WI38 (cell line): ENCODE data around the gene PKMYT1.

Experiments
- H3K4me3 ChIP-seq: 2 replicates; pipeline ENCODE4 v1.5.1; 2011; ENCODE audit warnings: low read depth, mild to moderate bottlenecking, control low read depth, low read length
- TF ChIP-seq, protein P1 (sequence below): IDR thresholded peaks from 2 replicates; pipeline ENCODE4 v1.5.1; 2012; ENCODE audit warnings: low read depth, mild to moderate bottlenecking, control low read depth, low read length

The PKMYT1 gene

DNA sequence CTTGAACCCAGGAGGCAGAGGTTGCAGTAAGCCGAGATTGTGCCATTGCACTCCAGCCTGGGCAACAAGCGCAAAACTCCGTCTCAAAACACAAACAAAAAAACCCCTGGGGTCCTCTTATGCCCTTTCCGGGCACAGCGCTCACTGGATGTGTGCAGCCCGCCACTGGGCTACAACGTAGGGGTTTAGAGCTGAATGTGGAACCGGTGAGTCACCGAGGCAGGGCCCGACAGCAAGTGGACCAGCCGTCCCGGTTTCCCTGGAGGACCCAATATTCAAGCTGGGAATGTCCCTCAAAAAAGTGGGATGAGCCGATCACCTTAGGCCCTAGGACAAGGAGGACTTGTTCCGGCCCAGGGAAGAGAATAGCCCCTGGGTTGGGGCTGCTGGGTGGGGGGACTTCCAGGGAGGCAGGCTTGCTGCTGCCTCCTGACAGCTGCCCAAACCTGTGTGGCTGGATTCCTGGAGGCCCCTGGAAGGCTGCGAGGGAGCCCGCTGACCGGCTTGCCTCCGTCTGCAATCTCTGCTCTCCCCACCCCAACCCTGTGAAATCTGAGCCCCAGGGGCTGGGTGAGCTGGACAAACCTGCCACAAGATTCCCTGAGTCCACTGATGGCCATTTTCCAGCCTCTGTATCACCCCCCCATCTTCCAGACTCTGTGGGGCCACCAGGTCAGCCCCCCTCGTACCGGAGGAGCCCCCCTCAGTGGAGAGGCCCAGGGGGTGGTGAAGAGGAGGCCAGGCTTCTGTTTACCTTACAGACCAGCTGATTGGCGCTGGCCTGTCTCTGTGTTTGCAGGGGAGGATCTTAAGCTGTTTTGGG is 29.5 kb upstream of the PKMYT1 start:
- TF ChIP-seq, protein P1, sequence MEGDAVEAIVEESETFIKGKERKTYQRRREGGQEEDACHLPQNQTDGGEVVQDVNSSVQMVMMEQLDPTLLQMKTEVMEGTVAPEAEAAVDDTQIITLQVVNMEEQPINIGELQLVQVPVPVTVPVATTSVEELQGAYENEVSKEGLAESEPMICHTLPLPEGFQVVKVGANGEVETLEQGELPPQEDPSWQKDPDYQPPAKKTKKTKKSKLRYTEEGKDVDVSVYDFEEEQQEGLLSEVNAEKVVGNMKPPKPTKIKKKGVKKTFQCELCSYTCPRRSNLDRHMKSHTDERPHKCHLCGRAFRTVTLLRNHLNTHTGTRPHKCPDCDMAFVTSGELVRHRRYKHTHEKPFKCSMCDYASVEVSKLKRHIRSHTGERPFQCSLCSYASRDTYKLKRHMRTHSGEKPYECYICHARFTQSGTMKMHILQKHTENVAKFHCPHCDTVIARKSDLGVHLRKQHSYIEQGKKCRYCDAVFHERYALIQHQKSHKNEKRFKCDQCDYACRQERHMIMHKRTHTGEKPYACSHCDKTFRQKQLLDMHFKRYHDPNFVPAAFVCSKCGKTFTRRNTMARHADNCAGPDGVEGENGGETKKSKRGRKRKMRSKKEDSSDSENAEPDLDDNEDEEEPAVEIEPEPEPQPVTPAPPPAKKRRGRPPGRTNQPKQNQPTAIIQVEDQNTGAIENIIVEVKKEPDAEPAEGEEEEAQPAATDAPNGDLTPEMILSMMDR: no peak
- no peak overlapping the region for H3K4me3 ChIP-seq

DNA sequence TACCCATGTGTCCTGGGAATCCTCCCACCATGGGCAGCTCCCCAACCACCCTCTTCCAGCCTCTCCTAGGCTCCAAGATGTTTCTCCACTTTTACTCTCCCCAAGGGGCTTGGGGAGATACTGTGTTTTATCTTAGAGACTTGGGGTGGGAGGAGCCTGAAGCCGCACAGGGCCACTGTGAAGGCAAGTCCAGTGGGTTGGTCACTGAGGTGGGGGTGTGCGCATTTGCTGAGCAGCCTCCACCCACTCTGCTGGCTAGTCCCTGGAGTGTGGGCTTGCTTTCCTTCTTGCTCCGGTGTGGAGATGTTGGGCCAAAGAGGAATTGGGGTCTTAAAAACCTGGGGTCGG is 28.4 kb upstream of the PKMYT1 start:
- TF ChIP-seq, protein P1: no peak
- no peak overlapping the region for H3K4me3 ChIP-seq

DNA sequence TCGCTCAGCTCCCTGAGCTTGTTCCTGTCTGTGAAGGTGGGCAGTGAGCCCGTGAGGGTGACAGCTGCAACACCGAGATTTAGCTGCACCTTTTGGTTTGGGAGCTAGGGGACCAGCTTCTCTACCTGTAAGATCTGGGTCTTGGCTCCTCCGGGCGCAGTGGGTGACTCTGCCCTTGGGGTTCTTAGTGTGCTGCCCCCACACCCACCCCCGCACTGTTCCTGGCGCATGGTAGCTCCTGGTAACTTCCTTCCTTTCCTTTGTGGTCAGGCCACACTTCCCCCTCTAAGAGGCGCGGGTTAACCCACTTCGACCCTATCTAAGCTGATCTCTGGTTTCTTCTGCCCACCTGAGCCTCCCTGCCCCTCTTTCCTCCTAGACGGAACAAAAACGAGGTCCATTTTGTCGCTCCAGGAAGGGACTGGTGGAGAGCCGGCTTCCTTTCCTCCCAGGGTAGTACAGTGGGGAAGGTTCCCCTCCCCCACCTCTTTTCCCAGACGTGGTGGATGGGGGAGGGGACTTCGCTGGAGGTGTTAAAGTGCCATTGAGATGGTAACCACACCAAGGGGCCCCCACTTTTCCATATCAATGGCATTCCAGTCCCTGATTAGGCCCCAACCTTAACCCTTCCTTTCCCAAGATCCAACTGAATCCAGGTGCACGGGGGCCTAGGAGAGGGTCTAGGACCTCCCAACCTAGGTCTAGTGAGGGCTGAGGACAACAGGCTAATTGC is 27.9 kb upstream of the PKMYT1 start:
- TF ChIP-seq, protein P1: no peak
- no peak overlapping the region for H3K4me3 ChIP-seq

DNA sequence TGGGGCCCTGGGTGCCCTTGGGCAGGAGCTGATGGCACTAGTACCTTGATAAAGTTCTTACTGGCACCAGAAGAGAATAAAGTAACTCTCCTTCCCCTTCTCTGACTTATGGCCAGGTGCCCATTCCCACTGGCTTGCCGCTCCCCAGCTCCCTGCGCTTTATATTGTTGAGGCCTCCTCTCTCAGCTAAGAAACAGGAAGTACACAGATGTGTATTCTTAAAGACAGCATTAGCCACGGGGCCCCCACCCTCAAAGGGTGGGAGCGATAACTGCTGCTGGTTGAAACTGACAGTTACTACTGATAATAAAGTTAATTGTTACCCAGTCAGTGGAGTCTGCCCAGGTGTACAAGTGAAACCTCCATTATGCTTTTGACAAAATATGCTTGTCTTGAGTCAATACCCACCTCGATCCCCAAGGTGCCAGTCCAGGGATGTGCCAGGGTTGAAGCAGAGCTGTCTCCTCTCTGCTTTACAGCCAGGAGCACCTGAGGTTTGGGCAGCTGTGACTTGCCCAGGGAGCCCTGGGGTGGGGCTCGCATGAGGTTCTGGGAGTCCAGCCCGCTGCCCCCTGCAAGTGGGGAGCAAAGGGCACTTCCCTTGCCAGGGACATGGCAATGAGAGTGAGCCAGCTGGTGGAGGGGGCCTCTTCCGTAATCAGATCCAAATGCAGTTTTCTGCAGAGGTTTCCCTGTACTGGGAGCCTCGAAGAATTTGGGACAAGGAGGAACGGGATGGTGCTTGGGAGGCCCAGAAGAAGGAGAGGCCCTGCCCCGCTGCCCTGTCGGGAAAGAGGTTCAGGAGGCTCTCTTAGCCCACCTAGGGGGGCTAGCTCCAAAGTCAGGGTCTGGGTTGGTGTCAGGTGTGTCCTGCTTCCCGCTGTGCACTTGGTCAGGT is 27.1 kb upstream of the PKMYT1 start:
- TF ChIP-seq, protein P1: no peak

DNA sequence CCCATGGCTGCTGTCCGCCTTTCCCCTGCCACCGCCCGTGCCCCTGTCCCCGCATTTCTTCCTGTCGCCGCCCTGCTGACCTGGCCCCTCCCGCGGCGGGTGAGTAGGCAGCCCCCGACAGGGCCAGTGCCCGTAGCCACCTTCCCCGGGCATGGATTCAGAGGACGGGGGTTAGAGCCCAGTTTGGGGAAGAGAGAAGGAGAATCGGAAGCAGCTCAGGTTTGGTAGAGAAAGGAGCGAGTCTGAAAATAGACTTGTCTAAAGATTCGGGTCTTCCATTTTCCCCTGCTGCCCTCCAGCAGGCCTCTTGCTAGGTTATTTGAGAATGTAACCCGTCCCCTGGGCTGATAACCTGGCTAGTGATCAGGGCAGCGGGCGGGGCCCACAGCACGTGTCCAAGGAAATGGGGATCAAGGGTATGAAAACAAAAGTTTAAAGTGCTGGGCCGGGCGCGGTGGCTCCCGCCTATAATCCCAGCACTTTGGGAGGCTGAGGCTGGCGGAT is 24.6 kb upstream of the PKMYT1 start:
- TF ChIP-seq, protein P1: no peak
- no peak overlapping the region for H3K4me3 ChIP-seq

More for the DNA sequence above, 27.1 kb upstream of the PKMYT1 start:
- no peak overlapping the region for H3K4me3 ChIP-seq

DNA sequence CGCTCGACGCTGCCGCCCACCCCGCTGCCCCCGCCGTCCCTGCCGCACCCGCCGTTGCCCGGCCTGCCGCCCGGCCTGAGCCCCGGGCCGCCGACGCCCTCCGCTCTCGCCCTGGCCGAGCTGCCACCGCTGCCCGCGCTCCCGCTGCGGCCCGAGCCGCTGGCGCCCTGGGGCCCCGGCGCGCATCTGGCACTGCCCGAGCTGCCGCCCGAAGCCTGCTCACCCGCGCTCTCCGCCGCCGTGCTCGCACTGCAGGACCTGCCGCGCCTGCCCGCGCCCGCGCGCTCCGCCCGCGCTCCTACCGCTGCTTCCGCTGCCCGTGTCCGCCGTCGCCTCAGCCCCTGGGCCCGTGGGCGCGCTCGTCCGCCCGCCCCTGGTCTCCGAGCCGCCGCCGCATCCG is 24.1 kb upstream of the PKMYT1 start:
- H3K4me3 ChIP-seq: no peak overlapping the region
- TF ChIP-seq, protein P1: no peak
